ENCODE results near the gene FNDC5. TPM values are rescaled to one million over a fixed set of nuclear protein-coding genes. Genes with fewer than 3 reads are reported as not detected.
A peak's percentile ranks its signal among the peaks of the same experiment; 100 is the strongest.

Gene FNDC5
- total and polyA plus RNA-seq, 2 of the 13 experiments (the other 11 are each of a cell fraction or from before 2014, with no cell fraction given), result 1.4 to 3.1 TPM

DNA sequence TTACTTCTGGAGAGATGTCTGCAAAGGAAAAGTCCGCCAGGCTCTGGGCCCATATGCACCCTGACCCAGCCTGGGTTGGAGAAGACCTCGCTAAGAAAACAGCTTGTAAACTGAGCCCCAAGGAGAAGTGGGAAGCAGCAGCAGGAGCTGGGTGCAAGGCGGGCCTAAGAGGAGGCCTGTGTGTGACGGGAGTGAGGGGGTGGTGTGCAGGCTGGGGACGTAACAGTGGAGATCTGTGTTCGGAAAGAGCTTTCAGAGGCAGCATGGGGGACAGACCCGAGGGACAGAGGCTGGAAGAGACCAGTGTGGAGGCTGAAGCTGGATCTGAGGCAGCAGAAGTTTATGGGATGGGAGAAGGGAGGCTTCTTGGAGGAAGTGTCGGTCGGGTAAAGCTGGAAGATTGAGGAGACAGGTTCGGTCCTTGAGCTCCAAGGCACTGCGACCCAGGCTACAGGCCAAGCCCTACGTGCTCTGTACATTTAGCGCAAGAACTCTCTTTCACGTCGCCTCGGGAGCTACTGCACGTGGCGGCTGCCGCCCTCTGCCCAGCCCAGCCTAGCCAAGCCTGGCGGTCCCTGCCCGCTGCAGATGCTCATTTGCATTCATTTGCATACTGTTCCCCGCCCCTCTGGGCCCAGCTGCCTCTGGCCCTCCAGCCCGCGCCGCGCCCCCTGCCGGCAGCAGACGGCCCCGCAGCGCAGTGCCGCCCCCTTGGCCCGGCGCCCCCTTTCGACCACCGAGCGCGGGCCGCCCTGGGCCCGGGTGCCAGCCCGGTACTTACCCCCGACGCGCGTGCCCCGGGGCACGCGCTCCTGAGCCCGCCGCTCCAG lies 21.9 kb upstream of the FNDC5 start:
- ChIA-PET POLR2A (no interaction called here), CTCF (ENCODE audit: low intra/inter-chr PET ratio, low total read pairs) (no interaction called here)
- Histone ChIP-seq H3K4me2 (ENCODE audit: low read depth, low read length) (peak overlapping the region; percentile 74), H3K9me3 (ENCODE audit: low read length) (no peaks in the 10 kb centered on the region), H3K27me3 (ENCODE audit: control insufficient read depth in 1 of 2, insufficient read depth in 2 of 2, low read length in 2 of 2) (peaks cover 8 to 67% of the 10 kb centered on the region in 2 experiments; a peak in 3 of 5 replicates), H2AFZ (ENCODE audit: low read length) (no peak overlapping the region), H3K79me2 (ENCODE audit: insufficient read depth, low read length) (no peaks in the 10 kb centered on the region), H3K36me3 (replicated peaks in 1 of 2; ENCODE audit: control insufficient read depth in 1 of 2, insufficient read depth in 2 of 2, low read length in 2 of 2) (no peaks in the 10 kb centered on the region), H3K4me1 (ENCODE audit: insufficient read depth, low read length) (no peaks in the 10 kb centered on the region), H3K9ac (ENCODE audit: insufficient read depth, low read depth, low read length) (no peak overlapping the region), H3K4me3 (replicated peaks in 1 of 3; ENCODE audit: insufficient read depth in 1 of 3, low read depth in 2 of 3, low read length in 3 of 3) (peak overlapping the region; percentile 11 to 62 (median 55); a peak in 4 of 6 replicates), H4K20me1 (ENCODE audit: insufficient read depth, low read length) (0 out of 2 replicates have a peak, but pooled peaks cover 2% of the 10 kb centered on the region), H3K27ac (ENCODE audit: extremely low read length, insufficient read depth, low read length) (no peak overlapping the region)
- peak; percentile 81 for ATAC-seq
- intact Hi-C loops (cut with micrococcal nuclease; ENCODE audit: unreplicated experiment) (no loop called here), in situ Hi-C loops (cut with HindIII; ENCODE audit: extremely low pct_ligation_motif_present, low pct_unique_long_range_greater_than_20kb) (no loop called here)
- no TSS peak for BruUV-seq (replicated peaks)
- WGBS (ENCODE audit: low lambda C conversion rate), result 53% methylated on average over 19 of the region's 49 CpGs
- FAIRE-seq, result no peak
- no peak for DNase-seq (ENCODE audit: low spot score)
- TF ChIP-seq ZNF598 (CRISPR knock-in tag; IDR thresholded peaks at IDR 0.05; ENCODE audit: borderline replicate concordance), result no peak
- no peak for TF ChIP-seq ATF6 (CRISPR knock-in tag; conservative IDR thresholded peaks at IDR 0.05)
- peak; percentile 32; the same call in 1 of the 2 replicates for TF ChIP-seq STAG1 (CRISPR knock-in tag; IDR thresholded peaks at IDR 0.05)
- TF ChIP-seq ZFX (CRISPR knock-in tag; IDR thresholded peaks at IDR 0.05; ENCODE audit: low read depth), result peak; percentile 44; the same call in 1 of the 2 replicates
- TF ChIP-seq MAZ (IDR thresholded peaks at IDR 0.05; ENCODE audit: borderline replicate concordance, low read depth, low read length), result no peak
- 0 out of 2 replicates have a peak, but pooled peaks have one; percentile 33 for TF ChIP-seq MAZ (CRISPR knock-in tag; IDR thresholded peaks at IDR 0.05; ENCODE audit: low read depth)
- no peak for TF ChIP-seq RBM39 (IDR thresholded peaks at IDR 0.05; ENCODE audit: low read depth, low read length, poor library complexity, severe bottlenecking)
- TF ChIP-seq SP1 (IDR thresholded peaks at IDR 0.05), result no peak
- TF ChIP-seq SP1 (CRISPR knock-in tag; IDR thresholded peaks at IDR 0.05), result peak; percentile 53
- no peak for TF ChIP-seq ZNF280D (CRISPR knock-in tag; IDR thresholded peaks at IDR 0.05)
- no peak for TF ChIP-seq ZNF784 (CRISPR knock-in tag; IDR thresholded peaks at IDR 0.05; ENCODE audit: borderline replicate concordance)
- TF ChIP-seq YY1 (IDR thresholded peaks at IDR 0.05; ENCODE audit: insufficient read depth, insufficient replicate concordance, low read depth, low read length), result peak; percentile 8
- TF ChIP-seq ZNF232 (CRISPR knock-in tag; IDR thresholded peaks at IDR 0.05; ENCODE audit: borderline replicate concordance), result no peak
- TF ChIP-seq, protein P1, sequence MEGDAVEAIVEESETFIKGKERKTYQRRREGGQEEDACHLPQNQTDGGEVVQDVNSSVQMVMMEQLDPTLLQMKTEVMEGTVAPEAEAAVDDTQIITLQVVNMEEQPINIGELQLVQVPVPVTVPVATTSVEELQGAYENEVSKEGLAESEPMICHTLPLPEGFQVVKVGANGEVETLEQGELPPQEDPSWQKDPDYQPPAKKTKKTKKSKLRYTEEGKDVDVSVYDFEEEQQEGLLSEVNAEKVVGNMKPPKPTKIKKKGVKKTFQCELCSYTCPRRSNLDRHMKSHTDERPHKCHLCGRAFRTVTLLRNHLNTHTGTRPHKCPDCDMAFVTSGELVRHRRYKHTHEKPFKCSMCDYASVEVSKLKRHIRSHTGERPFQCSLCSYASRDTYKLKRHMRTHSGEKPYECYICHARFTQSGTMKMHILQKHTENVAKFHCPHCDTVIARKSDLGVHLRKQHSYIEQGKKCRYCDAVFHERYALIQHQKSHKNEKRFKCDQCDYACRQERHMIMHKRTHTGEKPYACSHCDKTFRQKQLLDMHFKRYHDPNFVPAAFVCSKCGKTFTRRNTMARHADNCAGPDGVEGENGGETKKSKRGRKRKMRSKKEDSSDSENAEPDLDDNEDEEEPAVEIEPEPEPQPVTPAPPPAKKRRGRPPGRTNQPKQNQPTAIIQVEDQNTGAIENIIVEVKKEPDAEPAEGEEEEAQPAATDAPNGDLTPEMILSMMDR (CRISPR knock-in tag; IDR thresholded peaks at IDR 0.05), result peak; percentile 47
- TF ChIP-seq PITX1 (CRISPR knock-in tag; IDR thresholded peaks at IDR 0.05), result no peak
